NCI-H187 (cell line): Measurements from ENCODE around the gene DYNLT2.

Source experiments
- DNase-seq, 2 experiments: peaks; one replicate each; lab custom pipeline; 2025; lab: John Stamatoyannopoulos, UW

The DYNLT2 gene, protein sequence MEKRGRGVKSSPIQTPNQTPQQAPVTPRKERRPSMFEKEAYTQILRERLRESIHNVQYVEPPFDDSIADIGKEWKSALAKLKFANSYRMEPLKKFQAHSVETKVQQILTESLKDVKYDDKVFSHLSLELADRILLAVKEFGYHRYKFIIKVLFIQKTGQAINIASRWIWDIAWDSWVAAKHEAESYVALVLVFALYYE

GRCh38 chr6:169751242-169752073 is at the start of gene DYNLT2, which contains the start of gene ERMARD:
Gene DYNLT2 (minus strand): TSS chr6:169751572. CDS start chr6:169751458, 114 bp downstream.
Gene ERMARD (plus strand): TSS chr6:169751622. CDS start chr6:169751658, 36 bp downstream.
- peak; percentile 80 to 83 for DNase-seq

DNA sequence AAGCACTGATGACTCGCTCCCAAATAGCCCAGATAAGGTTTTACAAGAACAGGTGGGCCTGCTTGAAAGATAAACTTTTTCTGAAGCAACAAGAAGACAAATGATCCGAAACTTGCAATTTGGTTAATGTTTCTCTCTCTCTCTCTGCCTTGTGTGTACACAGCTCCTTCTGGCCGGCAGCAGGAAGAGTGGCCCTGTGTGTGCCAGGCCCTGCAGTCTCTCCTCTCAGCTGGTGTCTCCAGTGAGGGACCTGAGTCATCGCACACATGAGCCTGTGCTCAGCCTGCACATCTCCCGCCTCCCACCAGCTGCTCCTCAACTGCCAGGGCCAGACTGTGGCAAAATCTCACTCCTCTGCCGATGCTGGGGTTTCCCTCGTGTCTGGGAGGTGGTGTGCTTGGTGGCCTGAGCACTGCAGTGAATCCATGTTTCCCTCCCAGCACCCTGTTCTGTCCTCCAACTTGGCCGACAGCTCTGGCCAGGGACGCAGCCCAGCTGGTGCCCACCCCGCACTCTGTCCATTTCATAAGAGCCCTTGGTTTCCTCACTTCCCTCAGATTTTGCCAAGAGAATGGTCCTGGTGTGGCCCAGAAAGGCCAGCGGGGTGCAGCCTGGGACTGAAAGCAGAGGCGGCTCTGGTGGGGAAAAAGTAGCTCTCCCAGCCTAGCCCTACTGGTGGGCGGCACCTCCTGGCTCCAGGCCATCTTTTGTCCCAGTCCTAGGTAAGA is 49.5 kb upstream of the DYNLT2 start:
- DNase-seq: no peak

GRCh38 chr6:169800116-169800667 is 48.8 kb upstream of the DYNLT2 start:
- no peak for DNase-seq

DNA sequence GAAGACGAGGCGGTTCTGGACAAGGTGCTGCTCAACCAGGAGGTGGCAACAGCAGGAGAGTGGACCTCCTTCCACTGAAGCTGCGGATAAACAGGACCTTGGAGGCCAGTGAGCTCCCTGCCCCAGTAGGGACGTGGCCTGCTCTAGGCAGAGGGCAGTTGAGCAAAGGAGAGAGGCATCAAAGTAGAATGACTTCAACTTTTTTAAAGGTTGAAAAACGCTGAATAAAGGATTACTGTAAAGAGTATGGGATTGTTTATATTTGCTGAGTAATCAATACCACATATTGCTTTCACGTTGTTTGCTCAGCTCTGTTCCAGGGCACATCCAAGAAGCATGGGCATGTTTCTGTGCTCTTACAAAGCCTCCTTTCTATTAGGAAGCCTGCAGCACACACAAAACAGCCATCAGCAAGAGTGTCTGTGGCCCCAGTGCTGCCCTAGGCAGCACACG is 48.1 kb upstream of the DYNLT2 start:
- no peak for DNase-seq

GRCh38 chr6:169798764-169799473 is 47.5 kb upstream of the DYNLT2 start:
- no peak for DNase-seq

DNA sequence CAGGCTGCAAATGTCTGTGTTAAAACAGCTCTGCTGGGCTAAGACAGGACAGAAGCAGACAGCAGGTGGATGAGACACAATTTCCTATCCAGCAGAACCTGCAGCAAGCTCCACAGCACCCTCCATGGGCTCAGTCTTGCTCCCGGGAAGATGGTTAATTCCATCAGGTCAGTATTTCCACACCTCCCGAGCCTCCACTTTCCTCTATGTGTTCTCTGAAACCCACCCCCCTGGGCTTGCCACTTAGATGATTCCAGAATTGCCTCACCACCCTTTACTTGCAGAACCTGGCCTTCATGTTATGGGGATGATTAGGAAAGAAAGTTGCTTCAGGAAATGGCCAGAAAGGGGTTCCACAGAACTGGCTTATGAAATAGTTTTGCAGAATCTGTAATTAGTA is 43.8 kb upstream of the DYNLT2 start:
- DNase-seq: no peak

- no peak for DNase-seq
These were observed 43.1 kb upstream of the DYNLT2 start for GRCh38 chr6:169794317-169795055.

DNA sequence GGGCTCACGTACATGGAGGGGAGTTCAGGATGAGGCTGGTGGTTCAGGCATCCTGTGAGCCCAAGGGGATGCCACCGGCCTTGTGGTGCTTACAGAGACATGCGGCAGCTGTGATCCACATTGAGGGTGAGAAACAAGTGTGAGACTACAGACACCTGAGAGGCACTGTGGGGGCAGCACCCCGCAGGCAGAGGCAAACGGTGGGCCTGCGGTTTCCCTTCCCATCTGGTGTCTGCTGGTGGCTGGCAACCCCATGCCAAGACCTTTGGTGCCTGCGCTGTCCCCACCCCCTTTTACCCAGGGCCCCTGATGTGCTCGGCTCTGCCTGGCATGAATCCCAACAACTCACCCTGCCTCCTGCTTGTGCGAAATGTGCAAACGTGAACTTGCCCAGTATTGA is 42.0 kb upstream of the DYNLT2 start:
- no peak for DNase-seq

GRCh38 chr6:169792306-169793015 is 41.1 kb upstream of the DYNLT2 start:
- DNase-seq: no peak

DNA sequence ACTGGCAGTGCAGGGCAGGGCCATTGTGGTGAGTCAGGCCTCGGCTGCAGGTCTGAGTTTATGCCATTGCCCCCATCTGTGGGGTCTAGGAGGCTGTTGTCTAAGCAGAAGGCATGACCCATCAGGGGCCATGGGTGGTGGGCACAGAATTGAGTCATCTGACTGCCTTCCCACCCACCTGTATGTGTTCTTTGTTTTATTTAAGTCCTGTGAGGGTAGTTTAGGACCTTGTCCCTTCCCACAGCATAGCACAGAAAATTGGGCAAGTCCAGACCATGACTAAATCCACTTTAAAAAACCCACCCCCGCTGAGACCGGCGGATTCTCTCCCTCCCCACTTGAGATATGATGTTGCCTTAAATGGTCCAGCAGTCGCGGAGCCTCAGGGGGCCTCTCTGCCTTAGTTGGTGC is 40.4 kb upstream of the DYNLT2 start:
- DNase-seq: no peak

DNA sequence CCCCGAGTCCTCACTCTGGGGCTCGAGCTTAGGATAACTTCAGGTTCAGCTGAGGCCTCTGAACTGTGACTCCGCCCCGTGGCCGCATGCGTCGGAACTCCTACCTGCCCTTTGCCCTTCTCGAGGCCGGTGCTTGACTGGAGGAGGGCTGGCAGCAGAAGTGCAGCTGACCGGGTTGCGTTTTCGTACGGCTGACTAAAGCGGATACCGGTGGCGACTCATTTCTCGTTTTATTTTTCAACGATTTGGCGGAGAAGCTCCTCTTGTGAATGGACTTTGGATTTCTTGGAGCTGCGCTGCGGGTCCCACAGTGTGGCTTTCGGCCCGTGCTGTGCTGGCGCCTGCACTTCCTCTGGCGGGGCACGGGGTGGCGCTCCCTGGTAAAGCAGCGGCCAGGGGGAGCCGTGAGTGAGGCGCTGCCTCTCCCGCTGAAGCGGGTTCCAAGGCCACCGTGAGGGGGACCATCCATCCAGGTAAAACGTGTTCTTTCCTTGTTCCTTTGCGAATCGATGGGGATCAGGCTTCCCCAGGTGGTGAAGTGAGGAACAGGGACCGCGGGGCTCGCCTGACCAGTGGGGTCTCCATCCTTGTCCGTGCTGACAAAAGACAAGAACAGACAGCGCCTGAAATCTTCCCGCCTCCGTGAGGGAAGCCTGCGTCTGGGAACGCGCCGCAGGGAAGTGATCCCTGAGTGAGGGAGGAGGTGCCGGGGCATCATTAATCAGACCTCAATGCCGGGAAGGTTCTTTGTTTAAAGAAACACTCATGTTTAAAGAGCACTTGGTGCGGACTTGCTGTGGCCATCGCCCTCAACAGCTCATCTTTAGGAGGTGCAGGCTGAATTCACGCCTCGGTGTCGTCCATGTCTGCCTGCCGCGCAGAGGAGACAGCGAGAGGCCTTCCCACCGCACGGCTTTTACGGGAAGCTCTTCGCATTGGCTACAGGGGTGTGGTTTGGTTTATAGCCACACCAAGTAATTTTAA is 38.9 kb upstream of the DYNLT2 start:
- peak; percentile 72 to 77 for DNase-seq

DNA sequence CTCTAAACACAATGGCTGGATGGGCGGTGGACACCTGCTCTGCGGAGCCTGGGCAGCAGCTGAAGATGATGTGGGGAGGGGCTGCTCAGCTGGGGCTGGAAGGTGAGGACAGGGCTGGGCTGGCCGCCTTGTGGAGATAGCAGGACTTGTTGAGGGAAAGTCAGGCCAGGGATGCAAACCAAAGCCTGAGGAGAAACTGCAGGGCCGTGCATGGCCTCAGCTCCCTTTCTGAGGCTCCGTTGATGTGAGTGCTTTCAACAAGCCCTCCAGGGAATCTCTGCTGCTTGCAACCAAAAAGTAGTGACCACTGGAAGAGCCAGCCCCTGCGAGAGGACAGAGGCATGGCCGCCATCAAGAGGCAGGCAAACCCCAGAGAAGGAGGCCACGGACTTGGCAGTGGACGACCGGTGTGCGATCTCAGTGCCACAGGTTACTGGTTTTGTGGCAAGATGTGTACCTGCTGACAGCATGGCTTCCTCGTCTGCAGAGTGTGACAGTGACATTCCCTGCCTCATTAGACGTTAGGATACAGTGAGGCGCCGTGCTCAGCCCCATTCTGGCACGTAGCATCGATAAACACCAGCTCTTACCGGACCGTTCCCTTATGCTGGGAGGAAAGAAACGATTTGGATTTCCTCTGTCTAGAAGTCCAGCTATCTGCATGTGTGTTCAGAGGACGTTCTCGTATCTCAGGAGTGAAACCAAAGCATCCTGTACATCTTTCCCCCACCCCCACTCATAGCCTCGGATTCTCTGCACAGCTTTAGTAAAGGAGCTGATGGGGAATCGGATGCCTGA is 38.0 kb upstream of the DYNLT2 start:
- no peak for DNase-seq

- DNase-seq: no peak
These were observed 37.4 kb upstream of the DYNLT2 start for GRCh38 chr6:169788809-169789145.

- no peak for DNase-seq
These were observed 36.4 kb upstream of the DYNLT2 start for GRCh38 chr6:169787797-169788196.

- no peak for DNase-seq
These were observed 35.0 kb upstream of the DYNLT2 start for GRCh38 chr6:169786349-169786748.

DNA sequence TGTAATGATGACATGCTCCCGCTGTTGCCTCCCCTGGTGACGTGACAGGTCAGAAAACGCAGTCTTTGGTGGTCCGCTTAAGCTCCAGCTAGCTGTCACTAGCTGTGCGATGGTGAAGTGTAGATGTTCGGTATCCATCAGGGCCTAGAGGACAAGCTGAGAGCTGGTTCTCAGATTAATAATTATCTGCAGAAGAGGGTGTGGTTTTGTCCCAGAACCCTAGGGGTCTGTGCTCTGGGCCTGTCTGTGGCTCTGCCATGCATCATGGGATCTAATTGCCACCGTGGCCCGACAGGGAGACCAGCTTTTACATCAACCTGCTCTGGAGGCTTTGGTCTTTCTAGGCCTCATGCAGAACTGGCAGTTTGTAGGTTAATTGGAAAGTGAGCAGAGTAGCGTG is 34.2 kb upstream of the DYNLT2 start:
- no peak for DNase-seq

- no peak for DNase-seq
These were observed 33.5 kb upstream of the DYNLT2 start for GRCh38 chr6:169784821-169785340.
